Astrocyte (in vitro differentiated cells and primary cell): ENCODE data around the gene TCIRG1. TPM values are rescaled to one million over a fixed set of nuclear protein-coding genes. Genes with fewer than 3 reads are reported as not detected.

Experiments used
- DNase-seq: peaks from one replicate; pipeline ENCODE4 v3.0.0-alpha.2; 2010; ENCODE audit warnings: low read depth
- FAIRE-seq: peaks from 2 replicates; lab custom pipeline; 2011; peaks lifted over from hg19 to GRCh38; lab: Jason Lieb, UNC
- H2AFZ ChIP-seq: 2 replicates; pipeline ENCODE4 v1.6.0; 2012; ENCODE audit warnings: low read depth, low read length, inconsistent platforms
- H3K27ac ChIP-seq: 2 replicates; pipeline ENCODE4 v1.5.1; 2011; ENCODE audit warnings: low read depth, low read length, inconsistent platforms
- H3K27me3 ChIP-seq: 2 replicates; pipeline ENCODE4 v1.6.0; 2011; ENCODE audit warnings: low read length, inconsistent platforms; ENCODE audit not compliant: insufficient read depth
- H3K36me3 ChIP-seq: 2 replicates; pipeline ENCODE4 v1.5.1; 2011; ENCODE audit warnings: low read length, inconsistent platforms; ENCODE audit not compliant: insufficient read depth
- H3K4me1 ChIP-seq: 2 replicates; pipeline ENCODE4 v1.5.1; 2011; ENCODE audit warnings: low read length, inconsistent platforms; ENCODE audit not compliant: insufficient read depth
- H3K4me2 ChIP-seq: 2 replicates; pipeline ENCODE4 v1.6.0; 2012; ENCODE audit warnings: low read length, inconsistent platforms
- H3K4me3 ChIP-seq: 2 replicates; pipeline ENCODE4 v1.5.1; 2011; ENCODE audit warnings: low read depth, mild to moderate bottlenecking, low read length, inconsistent platforms; ENCODE audit not compliant: insufficient read depth
- H3K79me2 ChIP-seq: 2 replicates; pipeline ENCODE4 v1.6.0; 2012; ENCODE audit warnings: mild to moderate bottlenecking, low read length, inconsistent platforms; ENCODE audit not compliant: insufficient read depth
- H3K9ac ChIP-seq: 2 replicates; pipeline ENCODE4 v1.6.0; 2012; ENCODE audit warnings: mild to moderate bottlenecking, low read length, inconsistent platforms
- H3K9me3 ChIP-seq: 2 replicates; pipeline ENCODE4 v1.5.1; 2012; ENCODE audit warnings: low read depth, mild to moderate bottlenecking, low read length, inconsistent platforms; ENCODE audit not compliant: insufficient read depth
- H4K20me1 ChIP-seq: 2 replicates; pipeline ENCODE4 v1.6.0; 2012; ENCODE audit warnings: low read length, inconsistent platforms; ENCODE audit not compliant: insufficient read depth
- H3K27ac Mint-ChIP-seq: one replicate; pipeline ENCODE4 v1.8.0; 2021; ENCODE audit warnings: mild to moderate bottlenecking, mixed read lengths; ENCODE audit not compliant: unreplicated experiment
- H3K27me3 Mint-ChIP-seq: one replicate; pipeline ENCODE4 v1.8.0; 2021; ENCODE audit warnings: low read depth, mixed read lengths; ENCODE audit not compliant: unreplicated experiment
- H3K36me3 Mint-ChIP-seq: one replicate; pipeline ENCODE4 v1.8.0; 2021; ENCODE audit warnings: low read depth, mixed read lengths; ENCODE audit not compliant: unreplicated experiment
- H3K4me1 Mint-ChIP-seq: one replicate; pipeline ENCODE4 v1.8.0; 2021; ENCODE audit warnings: low read depth, mixed read lengths; ENCODE audit not compliant: unreplicated experiment
- H3K4me3 Mint-ChIP-seq: one replicate; pipeline ENCODE4 v1.8.0; 2021; ENCODE audit warnings: mild to moderate bottlenecking, moderate library complexity, mixed read lengths; ENCODE audit not compliant: unreplicated experiment
- H3K9me3 Mint-ChIP-seq: one replicate; pipeline ENCODE4 v1.8.0; 2021; ENCODE audit warnings: mild to moderate bottlenecking, mixed read lengths; ENCODE audit not compliant: unreplicated experiment
- EZH2 ChIP-seq: IDR thresholded peaks from 2 replicates; pipeline ENCODE4 v1.6.1; 2012; ENCODE audit warnings: mild to moderate bottlenecking, low read length, inconsistent platforms; ENCODE audit not compliant: insufficient read depth
- total RNA-seq: library from RNA; stranded (reverse); gene quantifications from 2 replicates; pipeline ENCODE4 v1.2.1, GENCODE V29; 2021
- TF ChIP-seq, protein P1 (sequence below): IDR thresholded peaks from 2 replicates; pipeline ENCODE4 v1.5.1; 2011; ENCODE audit warnings: low read depth, mild to moderate bottlenecking, inconsistent platforms, low read length, moderate library complexity; ENCODE audit not compliant: insufficient read depth

Gene TCIRG1
- total RNA-seq, 1 donor from 2014 or later, result 55.1 TPM

DNA sequence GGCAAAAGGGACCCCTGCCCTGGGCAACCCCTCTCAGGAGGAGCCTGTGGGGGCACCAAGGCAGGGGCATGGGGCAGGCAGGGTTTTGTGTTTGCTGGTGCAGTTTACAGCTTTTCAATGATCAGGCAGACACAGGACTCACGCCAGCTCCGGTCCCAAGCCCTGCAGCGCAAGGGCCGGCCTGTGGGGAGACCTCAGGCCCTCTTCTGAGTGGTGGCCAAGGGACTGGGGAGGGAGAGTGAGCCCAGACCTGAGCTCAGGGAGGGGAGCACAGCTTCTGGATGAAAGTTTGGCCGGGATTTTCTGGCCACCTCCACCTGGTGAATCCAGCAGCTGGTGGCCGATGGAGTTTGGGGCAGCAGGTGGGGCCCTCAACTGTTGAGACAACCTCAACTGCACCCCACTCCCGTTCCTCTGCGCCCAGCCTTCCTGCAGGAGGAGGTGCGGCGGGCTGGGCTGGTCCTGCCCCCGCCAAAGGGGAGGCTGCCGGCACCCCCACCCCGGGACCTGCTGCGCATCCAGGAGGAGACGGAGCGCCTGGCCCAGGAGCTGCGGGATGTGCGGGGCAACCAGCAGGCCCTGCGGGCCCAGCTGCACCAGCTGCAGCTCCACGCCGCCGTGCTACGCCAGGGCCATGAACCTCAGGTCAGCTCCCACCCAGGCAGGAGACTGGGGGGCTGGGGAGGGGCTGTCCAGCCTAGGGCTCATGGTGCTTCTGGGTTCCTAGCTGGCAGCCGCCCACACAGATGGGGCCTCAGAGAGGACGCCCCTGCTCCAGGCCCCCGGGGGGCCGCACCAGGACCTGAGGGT, 3.6 kb downstream of the TCIRG1 start:
- Histone ChIP-seq H3K4me1 (peaks cover 30% of the 10 kb centered on the region), H2AFZ (no peak overlapping the region), H3K4me3 (no peak overlapping the region), H3K4me2 (peak overlapping the region; percentile 32), H4K20me1 (peaks cover 21% of the 10 kb centered on the region), H3K36me3 (no peaks in the 10 kb centered on the region), H3K9ac (no peak overlapping the region), H3K27ac (no peak overlapping the region), H3K79me2 (peaks cover 35% of the 10 kb centered on the region), H3K27me3 (no peaks in the 10 kb centered on the region), H3K9me3 (no peaks in the 10 kb centered on the region)
- Mint-ChIP-seq H3K27ac (no peak overlapping the region), H3K4me1 (peaks cover 4% of the 10 kb centered on the region), H3K36me3 (peaks cover 2% of the 10 kb centered on the region), H3K27me3 (no peaks in the 10 kb centered on the region), H3K4me3 (no peak overlapping the region), H3K9me3 (no peaks in the 10 kb centered on the region)
- no peak for TF ChIP-seq EZH2
- TF ChIP-seq, protein P1, sequence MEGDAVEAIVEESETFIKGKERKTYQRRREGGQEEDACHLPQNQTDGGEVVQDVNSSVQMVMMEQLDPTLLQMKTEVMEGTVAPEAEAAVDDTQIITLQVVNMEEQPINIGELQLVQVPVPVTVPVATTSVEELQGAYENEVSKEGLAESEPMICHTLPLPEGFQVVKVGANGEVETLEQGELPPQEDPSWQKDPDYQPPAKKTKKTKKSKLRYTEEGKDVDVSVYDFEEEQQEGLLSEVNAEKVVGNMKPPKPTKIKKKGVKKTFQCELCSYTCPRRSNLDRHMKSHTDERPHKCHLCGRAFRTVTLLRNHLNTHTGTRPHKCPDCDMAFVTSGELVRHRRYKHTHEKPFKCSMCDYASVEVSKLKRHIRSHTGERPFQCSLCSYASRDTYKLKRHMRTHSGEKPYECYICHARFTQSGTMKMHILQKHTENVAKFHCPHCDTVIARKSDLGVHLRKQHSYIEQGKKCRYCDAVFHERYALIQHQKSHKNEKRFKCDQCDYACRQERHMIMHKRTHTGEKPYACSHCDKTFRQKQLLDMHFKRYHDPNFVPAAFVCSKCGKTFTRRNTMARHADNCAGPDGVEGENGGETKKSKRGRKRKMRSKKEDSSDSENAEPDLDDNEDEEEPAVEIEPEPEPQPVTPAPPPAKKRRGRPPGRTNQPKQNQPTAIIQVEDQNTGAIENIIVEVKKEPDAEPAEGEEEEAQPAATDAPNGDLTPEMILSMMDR, result no peak
- DNase-seq, result no peak
- no peak for FAIRE-seq

DNA sequence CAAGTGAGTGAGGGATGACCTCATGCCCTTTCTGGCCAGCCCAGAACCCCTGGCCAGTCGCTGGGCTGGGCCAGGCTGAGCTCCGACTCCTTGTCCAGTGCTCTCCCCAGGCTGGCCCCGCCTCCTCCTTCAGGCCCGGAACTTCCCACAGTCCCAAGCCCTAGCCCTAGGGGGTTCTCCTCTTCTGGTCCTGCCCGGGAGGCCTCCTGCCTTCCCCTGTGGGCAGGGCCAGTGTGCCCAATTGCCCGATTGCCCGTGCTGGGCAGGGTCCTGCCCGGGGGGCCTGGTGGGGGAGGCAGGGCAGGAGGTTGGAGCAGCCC, 4.2 kb downstream of the TCIRG1 start:
- peaks cover 30% of the 10 kb centered on the region for H3K4me1 ChIP-seq
- Mint-ChIP-seq H3K27me3 (no peaks in the 10 kb centered on the region), H3K4me1 (peaks cover 4% of the 10 kb centered on the region), H3K36me3 (peaks cover 2% of the 10 kb centered on the region), H3K27ac (no peak overlapping the region), H3K9me3 (no peaks in the 10 kb centered on the region), H3K4me3 (no peak overlapping the region)
- no peak overlapping the region for H3K27ac ChIP-seq
- TF ChIP-seq, protein P1, result no peak
- no peak for TF ChIP-seq EZH2
- H3K4me2 ChIP-seq, result peak overlapping the region; percentile 32
- H3K36me3 ChIP-seq, result no peaks in the 10 kb centered on the region
- H4K20me1 ChIP-seq, result peaks cover 21% of the 10 kb centered on the region
- FAIRE-seq (no peak), DNase-seq (no peak)
- no peak overlapping the region for H3K4me3 ChIP-seq
- H2AFZ ChIP-seq, result no peak overlapping the region
- no peaks in the 10 kb centered on the region for H3K9me3 ChIP-seq
- no peak overlapping the region for H3K9ac ChIP-seq
- peaks cover 35% of the 10 kb centered on the region for H3K79me2 ChIP-seq
- H3K27me3 ChIP-seq, result no peaks in the 10 kb centered on the region
